ENCODE data around the gene ABLIM1. TPM values are rescaled to one million over a fixed set of nuclear protein-coding genes. Genes with fewer than 3 reads are reported as not detected.
A peak's percentile ranks its signal among the peaks of the same experiment; 100 is the strongest.

The ABLIM1 gene
- total RNA-seq, 4 donors from 2014 or later: 84.7 to 203 (median 150) TPM

- Histone ChIP-seq H3K9me3 (no peaks in the 10 kb centered on the region), H3K27me3 (no peaks in the 10 kb centered on the region), H3K4me3 (peak overlapping the region in 1 of 4 donors; percentile 27), H3K4me1 (peaks cover 23 to 55% of the 10 kb centered on the region in 2 donors), H3K36me3 (no peaks in the 10 kb centered on the region), H3K27ac (peak overlapping the region; percentile 62 to 81 (median 78))
- in situ Hi-C loops (cut with MboI; ENCODE audit: low sequenced_read_pairs in 4 of 4): loop anchor here (5.0 to 25.0 kb wide), 8 partner anchors 79 to 586 kb away; no protein-coding TSS in a partner anchor
- no peak for DNase-seq
- intact Hi-C loops (cut with DNase I; ENCODE audit: low total_unique reads): loop anchor here (1.0 to 10.0 kb wide), 4 partner anchors 131 to 273 kb away; partner anchors contain the start of gene FHIP2A
- no peak for ATAC-seq
- TF ChIP-seq POLR2A (IDR thresholded peaks at IDR 0.05) (no peak), CTCF (IDR thresholded peaks at IDR 0.05 in 4 of 5, conservative IDR thresholded peaks at IDR 0.05 in 1 of 5) (no peak)
These were observed 106.5 kb downstream of the ABLIM1 start for GRCh38 chr10:114551636-114551972.

- TF ChIP-seq POLR2A (IDR thresholded peaks at IDR 0.05) (no peak), CTCF (IDR thresholded peaks at IDR 0.05 in 4 of 5, conservative IDR thresholded peaks at IDR 0.05 in 1 of 5) (peak; percentile 37 to 57 (median 56))
- no peaks in the 10 kb centered on the region for H3K27me3 ChIP-seq
- H3K9me3 ChIP-seq: no peaks in the 10 kb centered on the region
- DNase-seq (peak in 1 of 2 donors; percentile 35), ATAC-seq (peak in 1 of 2 donors; percentile 10)
- intact Hi-C loops (cut with DNase I; ENCODE audit: low total_unique reads) (loop anchor here (1.0 to 10.0 kb wide), 4 partner anchors 131 to 274 kb away; partner anchors contain the start of gene FHIP2A), in situ Hi-C loops (cut with MboI; ENCODE audit: low sequenced_read_pairs in 4 of 4) (loop anchor here (5.0 to 25.0 kb wide), 8 partner anchors 79 to 586 kb away; no protein-coding TSS in a partner anchor)
- H3K4me3 ChIP-seq: peak overlapping the region in 2 of 4 donors; percentile 11 to 27
- peaks cover 18 to 50% of the 10 kb centered on the region in 2 donors for H3K4me1 ChIP-seq
- H3K27ac ChIP-seq: peak overlapping the region; percentile 62 to 81 (median 78)
- no peaks in the 10 kb centered on the region for H3K36me3 ChIP-seq
These were observed 107.1 kb downstream of the ABLIM1 start for GRCh38 chr10:114550756-114551635.

- peak in 2 of 5 experiments; percentile 17 to 37 for TF ChIP-seq CTCF (IDR thresholded peaks at IDR 0.05 in 4 of 5, conservative IDR thresholded peaks at IDR 0.05 in 1 of 5)
- TF ChIP-seq POLR2A (IDR thresholded peaks at IDR 0.05): no peak
- in situ Hi-C loops (cut with MboI; ENCODE audit: low sequenced_read_pairs in 4 of 4): loop anchor here in 3 of 4 donors (5.0 to 10.0 kb wide), 3 partner anchors 76 to 236 kb away; no protein-coding TSS in a partner anchor
- peak in 1 of 2 donors; percentile 29 for ATAC-seq
- no peaks in the 10 kb centered on the region for H3K9me3 ChIP-seq
- peak overlapping the region in 2 of 4 donors; percentile 49 to 78 for H3K27ac ChIP-seq
- intact Hi-C loops (cut with DNase I; ENCODE audit: low total_unique reads): loop anchor here (1.0 kb wide), 2 partner anchors 77 to 244 kb away; no protein-coding TSS in a partner anchor
- H3K4me3 ChIP-seq: no peak overlapping the region
- H3K36me3 ChIP-seq: peaks cover 0 to 4% of the 10 kb centered on the region in 2 donors
- H3K27me3 ChIP-seq: no peaks in the 10 kb centered on the region
- DNase-seq: peak in 1 of 2 donors; percentile 36
- H3K4me1 ChIP-seq: peaks cover 17 to 34% of the 10 kb centered on the region in 2 donors
These were observed 109.4 kb downstream of the ABLIM1 start for GRCh38 chr10:114548662-114549061.

- peaks cover 17 to 27% of the 10 kb centered on the region in 2 donors for H3K4me1 ChIP-seq
These were observed 110.6 kb downstream of the ABLIM1 start for GRCh38 chr10:114547514-114547913.

More at GRCh38 chr10:114547514-114547913, 110.6 kb downstream of the ABLIM1 start:
- DNase-seq: no peak
- Histone ChIP-seq H3K27ac (peak overlapping the region in 2 of 4 donors; percentile 20 to 78), H3K27me3 (no peaks in the 10 kb centered on the region), H3K4me3 (no peak overlapping the region), H3K9me3 (no peaks in the 10 kb centered on the region), H3K36me3 (peaks cover 0 to 4% of the 10 kb centered on the region in 2 donors)
- in situ Hi-C loops (cut with MboI; ENCODE audit: low sequenced_read_pairs in 4 of 4) (loop anchor here in 3 of 4 donors (5.0 to 10.0 kb wide), 3 partner anchors 75 to 237 kb away; no protein-coding TSS in a partner anchor), intact Hi-C loops (cut with DNase I; ENCODE audit: low total_unique reads) (no loop called here)
- no peak for ATAC-seq
- TF ChIP-seq POLR2A (IDR thresholded peaks at IDR 0.05) (no peak), CTCF (IDR thresholded peaks at IDR 0.05 in 4 of 5, conservative IDR thresholded peaks at IDR 0.05 in 1 of 5) (no peak)
